Umbilical cord (tissue), 2 donors: ENCODE measurements around the gene PRDM8. TPM values are rescaled to one million over a fixed set of nuclear protein-coding genes. Genes with fewer than 3 reads are reported as not detected.
"Not testable (repeated sequence)": the region's sequence is repeated elsewhere in the genome, so short reads cannot be mapped to it uniquely, and the experiment has no call there.

Source experiments
- DNase-seq: peaks from one replicate; pipeline ENCODE4 v3.0.0-alpha.2; 2015; ENCODE audit warnings: low spot score
- total RNA-seq: library from RNA; depleted of rRNA; stranded (reverse); fragments of >200 nt; gene quantifications from one replicate; pipeline ENCODE4 v1.2.3, GENCODE V29; 2014; ENCODE audit warnings: low replicate concordance; ENCODE audit not compliant: insufficient read depth

Gene PRDM8
- total RNA-seq = 0.48 TPM

- DNase-seq = no peak
These were observed at the start of gene PRDM8 for GRCh38 chr4:80196922-80197573. PRDM8 (plus strand) TSS chr4:80197503; CDS start chr4:80200081, 2,578 bp downstream.

GRCh38 chr4:80150387-80151180 lies 46.7 kb upstream of the PRDM8 start:
- no peak for DNase-seq

GRCh38 chr4:80151981-80152380 lies 45.3 kb upstream of the PRDM8 start:
- DNase-seq = no peak

- no peak for DNase-seq
These were observed 43.3 kb upstream of the PRDM8 start for GRCh38 chr4:80153874-80154544.

GRCh38 chr4:80154545-80154933 lies 42.8 kb upstream of the PRDM8 start:
- DNase-seq = no peak

GRCh38 chr4:80155316-80155982 lies 41.9 kb upstream of the PRDM8 start:
- no peak for DNase-seq

GRCh38 chr4:80156410-80156809 lies 40.9 kb upstream of the PRDM8 start:
- DNase-seq = no peak

GRCh38 chr4:80161413-80162058 lies 35.8 kb upstream of the PRDM8 start:
- DNase-seq = no peak

- DNase-seq = no peak
These were observed 34.9 kb upstream of the PRDM8 start for GRCh38 chr4:80162418-80162817.

GRCh38 chr4:80165855-80166254 lies 31.4 kb upstream of the PRDM8 start:
- no peak for DNase-seq

GRCh38 chr4:80171251-80171650 lies 26.1 kb upstream of the PRDM8 start:
- no peak for DNase-seq

GRCh38 chr4:80171656-80172055 lies 25.6 kb upstream of the PRDM8 start:
- DNase-seq = no peak

GRCh38 chr4:80172203-80172602 lies 25.1 kb upstream of the PRDM8 start:
- DNase-seq = no peak

GRCh38 chr4:80173401-80173800 lies 23.9 kb upstream of the PRDM8 start:
- DNase-seq = no peak

- no peak for DNase-seq
These were observed 23.5 kb upstream of the PRDM8 start for GRCh38 chr4:80173841-80174240.

GRCh38 chr4:80177793-80178192 lies 19.5 kb upstream of the PRDM8 start:
- not testable (repeated sequence) for DNase-seq

GRCh38 chr4:80178964-80179363 lies 18.3 kb upstream of the PRDM8 start:
- no peak for DNase-seq

GRCh38 chr4:80179637-80180161 lies 17.6 kb upstream of the PRDM8 start:
- no peak for DNase-seq

GRCh38 chr4:80180743-80181142 lies 16.6 kb upstream of the PRDM8 start:
- no peak for DNase-seq

GRCh38 chr4:80182237-80182866 lies 15.0 kb upstream of the PRDM8 start:
- DNase-seq = no peak
